ENCODE results near the gene ZNF76. TPM values are rescaled to one million over a fixed set of nuclear protein-coding genes. Genes with fewer than 3 reads are reported as not detected.
A peak's percentile ranks its signal among the peaks of the same experiment; 100 is the strongest.

The ZNF76 gene
- total and polyA plus RNA-seq, 2 of the 8 experiments (the other 6 are each of a cell fraction or from before 2014, with no cell fraction given): 17.9 to 23.9 TPM

DNA sequence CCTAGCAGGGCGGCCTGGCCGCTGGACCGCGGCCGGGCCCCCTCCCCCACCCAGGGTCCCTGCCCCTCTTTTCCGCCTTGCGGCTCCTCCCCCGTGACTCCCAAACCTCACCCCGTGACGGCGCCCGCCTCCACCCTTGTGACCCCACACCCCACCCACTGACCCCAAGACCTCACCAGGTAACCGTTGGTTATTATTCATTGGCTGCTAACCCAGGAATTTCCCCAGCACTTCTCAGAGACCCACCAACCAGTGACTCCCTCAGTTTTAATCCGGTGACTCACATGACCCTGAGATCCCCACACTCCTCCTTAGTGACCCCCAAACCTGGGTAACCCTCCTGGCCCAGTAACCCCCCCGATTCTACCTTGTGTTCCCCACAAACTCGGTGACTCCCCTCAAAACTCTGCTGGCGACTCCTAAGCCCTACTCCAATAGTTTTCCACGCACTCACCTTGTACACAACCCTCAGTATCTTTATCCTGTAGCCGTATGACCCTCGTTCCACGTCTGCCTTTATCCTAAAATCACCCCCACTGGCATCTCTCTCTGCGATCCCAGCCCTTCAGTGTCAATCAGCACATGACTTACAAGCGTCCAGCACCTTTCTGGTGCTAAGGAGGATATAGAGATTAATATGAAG lies 534 bp downstream of the ZNF76 start (continued):
- TF ChIP-seq ASH2L (IDR thresholded peaks at IDR 0.05; ENCODE audit: low read length) (no peak), POLR2A (IDR thresholded peaks at IDR 0.05; ENCODE audit: control extremely low read depth in 1 of 2, low read depth in 2 of 2, low read length in 2 of 2) (peak in 1 of 2 experiments; percentile 66; a peak in 2 of 3 replicates), RFX5 (IDR thresholded peaks at IDR 0.05; ENCODE audit: borderline replicate concordance, low read depth, low read length) (no peak), TBP (IDR thresholded peaks at IDR 0.05; ENCODE audit: low read depth, low read length) (peak; percentile 45), JUN (IDR thresholded peaks at IDR 0.05; ENCODE audit: low read depth, low read length) (no peak), SRF (IDR thresholded peaks at IDR 0.05; ENCODE audit: low read depth, low read length) (no peak), TEAD4 (IDR thresholded peaks at IDR 0.05; ENCODE audit: low read depth, low read length) (peak; percentile 53; the same call in 1 of the 2 replicates), SP1 (IDR thresholded peaks at IDR 0.05; ENCODE audit: low read depth, low read length) (peak; percentile 71; the same call in 1 of the 2 replicates), NANOG (IDR thresholded peaks at IDR 0.05; ENCODE audit: insufficient read depth, low read depth, low read length, poor library complexity, severe bottlenecking) (no peak), KDM4A (IDR thresholded peaks at IDR 0.05; ENCODE audit: low read depth, low read length, severe bottlenecking) (peak; percentile 13)
